Astrocyte (in vitro differentiated cells and primary cell): ENCODE data around the gene CERS3.

Experiments
- CTCF ChIP-seq: IDR thresholded peaks from 2 replicates; pipeline ENCODE4 v1.5.1; 2011; ENCODE audit warnings: low read depth, mild to moderate bottlenecking, inconsistent platforms, low read length, moderate library complexity; ENCODE audit not compliant: insufficient read depth
- EZH2 ChIP-seq: IDR thresholded peaks from 2 replicates; pipeline ENCODE4 v1.6.1; 2012; ENCODE audit warnings: mild to moderate bottlenecking, low read length, inconsistent platforms; ENCODE audit not compliant: insufficient read depth

- TF ChIP-seq EZH2 (no peak), CTCF (no peak)
These were observed 94.7 kb downstream of the CERS3 start for GRCh38 chr15:100434038-100434437.
